HG03095 (cell line): ENCODE data around the gene C16orf89.
A peak's percentile ranks its signal among the peaks of the same experiment; 100 is the strongest.
"Not testable (repeated sequence)": the region's sequence is repeated elsewhere in the genome, so short reads cannot be mapped to it uniquely, and the experiment has no call there.

Experiments
- ATAC-seq: cut with Tn5 transposase; IDR thresholded peaks from one replicate; pipeline ENCODE4 v1.9.1; 2021; ENCODE audit warnings: moderate library complexity; ENCODE audit not compliant: unreplicated experiment

Gene C16orf89, protein sequence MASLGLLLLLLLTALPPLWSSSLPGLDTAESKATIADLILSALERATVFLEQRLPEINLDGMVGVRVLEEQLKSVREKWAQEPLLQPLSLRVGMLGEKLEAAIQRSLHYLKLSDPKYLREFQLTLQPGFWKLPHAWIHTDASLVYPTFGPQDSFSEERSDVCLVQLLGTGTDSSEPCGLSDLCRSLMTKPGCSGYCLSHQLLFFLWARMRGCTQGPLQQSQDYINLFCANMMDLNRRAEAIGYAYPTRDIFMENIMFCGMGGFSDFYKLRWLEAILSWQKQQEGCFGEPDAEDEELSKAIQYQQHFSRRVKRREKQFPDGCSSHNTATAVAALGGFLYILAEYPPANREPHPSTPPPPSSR

DNA sequence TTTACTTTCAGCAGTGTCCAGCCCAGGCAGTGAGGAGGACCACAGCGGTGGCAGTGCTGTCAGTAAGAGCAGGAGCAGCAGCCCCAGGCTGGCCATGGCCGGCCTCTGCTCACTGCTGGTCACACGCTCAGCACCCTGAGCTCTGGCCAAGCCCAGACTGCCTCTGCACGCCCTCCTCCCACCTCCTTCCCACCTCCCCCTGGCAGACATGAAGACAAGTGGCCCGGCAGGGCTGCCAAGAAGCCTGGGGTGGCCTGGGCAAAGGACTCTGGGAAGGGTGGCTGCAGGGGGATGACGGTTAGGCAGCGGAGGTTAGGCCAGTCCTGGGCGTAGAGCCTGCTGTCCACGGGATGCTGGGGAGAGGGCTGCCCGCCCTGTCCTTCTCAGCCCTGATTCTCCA lies at the start of gene C16orf89:
Gene C16orf89 (minus strand): TSS at position 144 of the 400 bp plus-strand sequence. CDS start 48 bp downstream, at position 96.
- no peak for ATAC-seq

DNA sequence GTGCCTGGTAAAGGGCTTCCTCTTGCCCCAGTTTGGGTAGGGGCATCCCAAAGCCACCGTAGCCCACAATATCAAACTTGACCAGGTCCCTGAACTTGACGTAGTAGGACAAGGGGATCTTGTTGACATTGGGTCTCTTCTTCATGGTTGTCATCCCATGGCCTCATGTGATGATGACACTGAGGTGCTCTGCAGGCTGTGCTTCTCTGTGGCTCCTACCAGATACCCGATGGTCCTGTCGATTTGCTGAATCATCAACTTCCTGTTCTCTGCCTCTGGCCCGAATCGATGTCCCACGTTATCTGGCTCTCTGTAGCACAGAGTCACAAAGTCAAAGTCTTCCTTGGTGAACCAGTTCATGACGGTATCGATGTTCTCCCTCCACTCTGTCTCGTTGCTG lies 45.2 kb upstream of the C16orf89 start:
- not testable (repeated sequence) for ATAC-seq

DNA sequence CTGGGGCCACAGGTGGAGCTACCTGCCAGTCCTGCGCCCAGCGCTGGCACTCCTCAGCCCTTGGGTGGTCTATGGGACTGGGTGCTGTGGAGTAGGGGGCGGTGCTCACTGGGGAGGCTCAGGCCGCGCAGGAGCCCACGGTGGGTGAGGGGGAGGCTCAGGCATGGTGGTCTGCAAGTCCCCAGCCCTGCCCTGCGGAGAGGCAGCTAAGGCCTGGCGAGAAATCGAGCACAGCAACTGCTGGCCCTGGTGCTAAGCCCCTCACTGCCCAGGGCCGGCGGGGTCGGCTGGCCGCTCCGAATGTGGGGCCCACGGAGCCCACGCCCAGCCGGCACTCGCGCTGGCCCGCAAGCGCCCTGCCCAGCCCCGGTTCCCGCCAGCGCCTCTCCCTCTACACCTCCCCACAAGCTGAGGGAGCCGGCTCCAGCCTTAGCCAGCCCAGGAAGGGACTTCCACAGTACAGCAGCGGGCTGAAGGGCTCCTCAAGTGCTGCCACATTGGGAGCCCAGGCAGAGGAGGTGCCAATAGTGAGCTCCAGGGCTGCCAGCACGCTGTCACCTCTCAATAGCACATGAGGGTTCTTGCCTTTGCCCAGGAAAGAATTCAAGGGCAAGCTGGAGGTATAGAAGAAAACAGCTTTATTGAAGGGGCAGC lies 42.9 kb upstream of the C16orf89 start:
- ATAC-seq: no peak

DNA sequence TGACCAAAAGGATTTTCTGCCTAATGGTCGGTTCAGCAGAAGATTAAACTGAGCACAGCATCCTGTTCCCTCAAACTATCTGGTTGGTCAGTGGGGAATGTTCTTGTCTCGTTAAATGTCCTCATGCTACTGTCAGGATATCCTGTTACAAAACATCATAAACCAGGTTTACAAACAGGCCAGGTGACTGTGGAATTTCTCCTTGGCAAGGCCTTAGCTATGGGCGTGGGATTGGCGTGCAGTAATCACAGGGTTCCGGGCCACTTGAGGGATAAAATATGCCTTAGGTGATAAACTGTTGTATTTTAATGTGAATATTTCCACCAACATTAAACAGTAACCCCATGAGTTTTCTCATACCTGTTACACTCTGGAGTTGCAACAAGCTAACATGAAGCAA lies 39.3 kb upstream of the C16orf89 start:
- ATAC-seq: not testable (repeated sequence)

DNA sequence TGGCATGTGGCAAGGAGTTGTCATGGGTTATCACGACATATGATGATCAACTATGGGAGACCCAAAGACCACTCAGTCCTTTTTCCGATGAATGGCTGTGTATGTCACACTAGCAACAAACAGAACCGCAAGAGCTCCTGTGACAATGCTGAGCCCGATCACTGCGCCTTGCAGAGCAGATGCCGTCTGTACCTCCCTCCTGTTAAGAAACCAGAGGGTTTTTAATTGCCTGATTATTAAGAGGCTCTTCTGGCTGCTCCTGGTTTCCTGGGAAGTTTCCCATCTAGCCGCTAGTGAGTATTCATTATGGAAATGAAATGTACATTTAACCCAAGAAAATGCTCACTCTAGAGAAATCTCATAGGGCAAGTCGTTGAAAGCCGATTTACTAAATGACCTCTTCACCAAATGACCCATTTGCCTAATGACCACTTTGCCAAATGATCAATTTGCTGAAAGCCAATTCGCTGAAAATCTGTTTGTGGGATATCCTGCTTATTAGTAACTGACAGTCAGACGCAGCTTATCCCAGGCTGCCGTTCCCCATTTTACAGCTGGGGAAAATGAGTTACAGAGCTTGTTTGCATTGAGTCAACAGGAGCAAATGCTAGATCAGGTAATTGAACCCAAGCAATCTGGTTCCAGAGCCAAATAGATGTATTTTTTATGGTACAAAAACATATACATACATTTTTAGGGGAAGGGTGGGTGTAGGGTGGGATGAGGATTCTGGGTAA lies 37.7 kb upstream of the C16orf89 start:
- ATAC-seq: not testable (repeated sequence)

DNA sequence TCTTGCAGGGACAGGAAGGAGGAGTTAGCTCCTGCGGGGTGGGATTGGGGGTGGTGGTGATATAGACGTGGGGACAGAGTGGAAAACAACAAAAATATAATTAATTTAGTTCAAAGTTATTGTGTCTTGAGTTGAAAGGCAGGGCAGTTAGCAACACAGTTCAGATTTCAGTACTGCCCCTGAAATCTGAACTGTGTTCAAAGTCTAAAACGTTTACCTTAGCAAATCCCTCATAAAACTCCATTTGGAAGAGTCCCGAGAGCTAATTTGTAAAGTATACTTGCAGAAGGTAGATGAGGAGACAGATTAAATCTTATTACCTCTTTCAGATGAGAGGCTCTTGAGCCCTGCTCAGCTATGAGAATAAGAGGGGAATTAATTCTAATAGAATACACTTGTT lies 33.4 kb upstream of the C16orf89 start:
- ATAC-seq: not testable (repeated sequence)

DNA sequence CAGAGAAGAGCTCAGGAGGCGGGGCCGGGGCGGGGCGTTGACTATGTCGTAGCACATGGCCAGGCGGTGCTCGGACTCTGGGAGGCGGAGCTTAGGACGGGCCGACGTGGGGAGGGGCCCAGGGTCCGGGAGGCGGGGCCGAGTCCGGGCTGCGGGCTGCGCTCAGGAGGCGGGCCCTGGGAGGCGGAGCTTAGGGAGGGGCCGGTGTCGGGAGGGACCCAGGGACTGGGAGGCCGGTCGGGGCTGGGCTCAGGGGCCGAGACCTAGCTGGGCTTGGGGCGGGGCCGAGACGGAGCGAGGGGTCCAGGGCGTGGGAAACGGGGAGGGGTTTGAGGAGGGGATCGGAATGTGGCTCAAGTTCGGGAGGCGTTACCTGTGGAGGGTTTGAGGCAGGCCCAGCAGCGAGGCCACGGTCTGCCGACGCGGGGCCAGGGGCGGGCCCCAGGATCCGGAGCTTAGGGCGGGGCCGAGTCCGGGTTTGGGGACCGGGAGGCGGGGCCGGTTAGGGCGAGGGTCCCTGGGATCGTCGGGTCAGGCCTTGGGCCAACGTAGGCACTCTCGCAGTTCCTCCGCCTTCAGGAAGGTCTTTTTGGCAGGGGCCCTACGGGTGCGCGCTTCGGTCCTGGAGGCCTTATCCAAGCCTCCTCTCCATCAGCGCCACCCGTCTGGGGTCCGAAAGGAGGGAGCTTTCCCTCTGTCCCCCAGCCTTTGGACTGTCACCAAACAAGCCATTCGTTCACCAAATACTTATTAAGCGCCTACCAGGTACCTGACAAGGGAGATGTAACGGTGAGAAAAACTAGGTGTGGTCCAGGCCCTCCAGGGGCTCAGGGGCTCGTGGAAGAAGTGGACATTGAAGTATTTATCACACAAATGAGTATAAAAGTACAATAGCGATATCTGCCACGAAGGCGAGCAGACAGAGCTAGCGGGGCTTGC lies 32.7 kb upstream of the C16orf89 start:
- peak; percentile 50 for ATAC-seq

DNA sequence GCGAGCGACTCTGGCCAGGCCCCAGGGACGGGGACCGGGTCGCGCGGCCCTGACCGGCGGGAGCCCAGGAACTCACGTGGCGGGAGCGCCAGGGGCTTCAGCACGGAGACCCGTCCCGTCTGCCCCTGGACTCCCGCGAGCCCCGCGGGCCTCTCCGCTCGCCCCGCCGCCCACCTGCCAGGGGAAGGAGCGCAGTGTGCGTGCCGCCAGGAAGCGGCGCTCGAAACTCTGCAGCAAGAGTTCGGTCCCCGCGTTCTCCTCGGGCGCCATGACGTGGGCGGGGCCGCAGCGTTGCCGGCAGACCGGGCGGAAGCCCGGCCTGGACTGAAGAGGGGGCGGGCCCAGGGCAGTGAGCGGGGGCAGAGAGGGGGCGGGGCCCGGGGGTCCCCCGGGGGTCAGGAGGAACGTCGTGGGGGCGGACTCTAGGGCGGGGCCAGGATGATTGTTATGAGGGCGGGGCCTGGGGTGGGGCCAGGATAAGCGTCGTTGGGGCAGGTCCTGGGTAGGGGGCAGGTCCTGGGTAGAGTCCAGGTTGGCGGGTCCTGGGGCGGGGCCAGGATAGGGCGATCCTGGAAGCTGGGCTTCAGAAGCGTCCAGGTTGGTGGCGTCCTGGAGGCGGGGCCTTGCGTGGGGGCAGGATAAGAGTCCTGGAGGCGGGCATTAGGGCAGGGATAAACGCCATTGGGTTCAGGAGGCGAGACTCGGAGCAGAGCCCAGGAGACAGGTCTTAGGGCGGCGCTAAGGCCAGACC lies 31.9 kb upstream of the C16orf89 start, which contains the start of gene EEF2KMT:
Gene EEF2KMT (minus strand): TSS at position 326 of the 751 bp plus-strand sequence. CDS start 56 bp downstream, at position 270.
- ATAC-seq: peak; percentile 96

DNA sequence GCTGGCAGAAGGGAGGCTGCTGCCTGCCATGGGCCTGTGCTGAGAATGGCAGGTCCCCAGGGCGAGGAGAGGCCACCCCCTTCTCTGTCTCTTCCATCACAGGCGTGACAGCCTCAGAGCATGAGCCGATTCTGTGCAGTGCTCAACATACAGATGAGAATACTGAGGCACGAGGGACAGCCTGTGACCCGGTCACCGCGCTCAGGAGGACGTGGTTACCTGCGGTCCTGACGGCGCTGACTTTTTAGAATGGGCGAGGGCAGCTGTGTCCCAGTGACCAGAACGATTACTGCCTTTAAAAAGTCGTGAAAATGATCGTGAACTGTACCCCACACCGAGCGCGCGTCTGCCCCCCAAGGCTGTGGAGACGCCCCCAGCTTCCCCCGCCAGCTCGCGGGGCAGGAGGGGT lies 31.3 kb upstream of the C16orf89 start:
- ATAC-seq: not testable (repeated sequence)

DNA sequence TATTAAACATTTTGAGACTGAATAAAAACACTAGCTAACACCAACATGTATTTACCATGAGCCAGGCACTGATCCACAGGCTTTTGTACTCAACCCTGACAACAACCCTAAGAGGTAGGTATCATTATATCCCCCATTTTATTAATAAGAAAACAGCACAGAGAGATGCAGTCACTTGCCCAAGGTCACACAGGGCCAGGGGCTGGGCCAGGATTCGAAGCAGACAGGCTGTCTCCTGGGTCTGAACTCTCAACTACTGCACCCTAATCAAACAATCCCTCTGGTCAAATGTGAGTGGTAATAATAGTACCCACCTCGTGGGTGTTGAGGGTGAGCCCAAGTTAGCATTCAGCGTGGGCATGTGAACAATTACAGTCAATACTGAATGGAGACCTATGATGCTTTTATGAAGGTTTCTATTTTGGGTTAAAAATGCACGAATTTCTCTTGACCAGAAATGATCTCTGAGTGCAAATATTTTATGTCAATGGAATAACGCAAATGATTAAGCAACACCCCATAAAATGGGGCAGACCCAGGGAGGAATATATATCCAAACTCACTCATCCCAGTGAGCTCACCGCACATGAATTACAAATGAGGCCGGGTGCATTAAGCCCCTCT lies 30.8 kb upstream of the C16orf89 start:
- ATAC-seq: not testable (repeated sequence)

DNA sequence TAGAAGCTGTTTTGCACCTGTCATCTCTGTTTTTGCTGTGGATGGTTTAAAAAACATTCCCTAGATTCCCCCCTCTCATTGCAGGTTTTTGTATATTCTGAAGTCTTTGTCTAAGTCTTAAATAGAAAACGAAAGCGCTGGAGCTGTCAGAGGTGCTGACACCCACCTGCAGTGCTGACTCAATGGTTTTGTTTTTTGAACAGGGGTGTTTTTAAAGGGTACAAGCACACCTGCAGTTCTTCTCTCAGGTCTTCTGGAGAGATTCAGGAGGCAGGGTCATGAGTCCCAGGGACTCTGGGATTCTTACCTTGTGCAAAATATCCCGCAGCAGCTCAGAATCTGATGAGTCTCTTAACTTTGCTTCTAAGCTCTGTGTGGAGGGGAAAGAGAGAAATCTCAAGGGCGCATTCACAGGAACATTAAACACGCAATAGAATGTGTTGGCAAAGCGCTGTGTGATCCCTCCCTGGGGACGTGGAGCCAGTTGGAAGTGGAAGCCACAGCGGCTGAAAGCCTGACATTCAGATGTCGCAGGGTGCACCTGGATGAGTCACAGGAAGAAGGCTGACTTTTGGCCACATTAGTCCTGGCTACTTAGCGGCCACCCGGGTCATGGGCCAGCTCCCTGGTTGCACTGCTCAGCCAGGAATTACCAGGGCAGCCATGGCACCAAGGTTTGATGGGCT lies 29.5 kb upstream of the C16orf89 start:
- not testable (repeated sequence) for ATAC-seq

DNA sequence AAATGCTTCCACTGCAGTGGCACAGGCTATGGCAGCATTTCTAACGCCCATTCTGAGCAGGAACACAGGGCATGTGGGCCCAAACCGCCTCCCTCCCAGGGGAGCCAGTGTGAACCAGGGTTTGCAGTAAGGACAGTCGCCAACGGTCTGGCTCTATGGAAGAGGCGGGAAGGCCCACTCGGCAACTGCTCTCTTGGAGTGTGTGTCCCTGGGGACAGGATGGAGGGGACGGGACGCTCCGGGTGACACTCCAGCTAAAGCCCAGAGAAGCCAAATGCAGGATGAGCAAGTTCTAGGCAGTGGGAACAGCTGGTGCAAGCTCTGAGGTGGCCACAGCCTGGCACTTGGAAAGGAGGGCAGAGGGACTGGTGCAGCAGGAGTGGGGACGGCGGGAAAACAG lies 28.0 kb upstream of the C16orf89 start:
- ATAC-seq: not testable (repeated sequence)

DNA sequence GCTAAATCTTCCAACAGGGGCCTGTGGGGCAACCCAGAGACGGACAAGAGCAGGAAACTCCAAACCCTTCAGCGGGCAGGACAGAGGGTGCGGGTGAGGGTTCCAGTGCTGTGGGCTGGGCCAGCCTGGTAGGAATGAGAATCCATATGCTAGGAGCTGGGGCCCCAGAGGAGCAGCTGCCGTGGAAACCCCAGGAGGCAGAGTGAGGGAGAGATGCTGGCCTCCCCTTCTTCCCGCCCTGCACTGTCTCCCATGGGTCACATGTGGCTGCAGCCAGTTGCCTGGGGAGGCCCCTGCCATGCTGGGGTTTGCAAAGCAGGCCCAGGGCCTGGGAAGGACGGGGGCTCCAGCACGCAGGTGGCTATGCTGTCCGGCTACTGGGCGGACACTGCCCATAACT lies 27.3 kb upstream of the C16orf89 start:
- ATAC-seq: not testable (repeated sequence)

DNA sequence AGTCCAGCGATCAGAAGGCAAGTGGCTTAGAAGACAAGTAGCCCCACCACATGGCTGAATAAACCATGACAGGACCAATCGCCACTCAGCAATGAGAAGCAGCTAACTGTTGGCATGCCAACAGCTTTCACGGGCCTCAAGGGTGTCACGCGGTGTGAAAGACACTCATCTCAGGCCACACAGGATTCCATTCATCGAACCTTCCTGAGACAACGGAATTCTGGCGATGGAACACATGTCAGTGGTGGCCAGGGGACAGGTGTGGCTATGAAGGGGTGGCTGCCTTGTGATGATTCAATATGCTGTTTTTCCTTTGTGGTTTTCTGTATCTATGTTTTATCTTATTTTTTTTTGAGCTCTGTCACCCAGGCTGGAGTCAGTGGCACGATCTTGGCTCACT lies 24.8 kb upstream of the C16orf89 start:
- ATAC-seq: not testable (repeated sequence)

DNA sequence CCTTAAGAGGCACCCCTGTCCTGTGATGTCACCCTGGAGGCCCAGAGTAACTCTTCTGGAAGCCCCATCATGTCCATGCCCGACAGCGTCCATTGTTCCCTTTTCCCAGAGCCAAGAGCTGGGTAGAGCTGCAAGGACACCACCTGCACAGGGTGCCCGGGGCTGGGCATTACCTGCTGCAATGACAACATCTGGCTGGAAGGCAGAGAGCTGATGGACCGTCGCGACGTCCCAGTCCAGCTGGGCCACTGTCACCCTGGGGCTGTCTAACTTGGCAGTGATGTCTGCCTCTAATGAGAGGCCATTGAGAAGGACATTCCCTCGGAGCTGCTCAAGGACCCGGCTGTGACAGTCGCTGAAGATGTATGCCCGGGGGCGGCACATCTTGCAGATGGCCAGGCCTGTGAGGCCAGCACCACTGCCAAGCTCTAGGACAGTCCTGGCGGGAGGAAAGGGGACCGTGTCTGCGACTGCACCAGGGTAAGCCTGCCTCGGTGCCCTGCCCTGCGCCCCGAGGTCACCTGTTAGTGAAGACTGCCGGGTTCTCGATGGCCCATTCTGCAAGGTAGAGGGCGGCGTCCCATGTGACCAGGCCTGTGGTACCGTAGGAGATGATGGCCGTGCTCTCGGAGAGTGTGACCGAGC lies 24.3 kb upstream of the C16orf89 start:
- not testable (repeated sequence) for ATAC-seq

DNA sequence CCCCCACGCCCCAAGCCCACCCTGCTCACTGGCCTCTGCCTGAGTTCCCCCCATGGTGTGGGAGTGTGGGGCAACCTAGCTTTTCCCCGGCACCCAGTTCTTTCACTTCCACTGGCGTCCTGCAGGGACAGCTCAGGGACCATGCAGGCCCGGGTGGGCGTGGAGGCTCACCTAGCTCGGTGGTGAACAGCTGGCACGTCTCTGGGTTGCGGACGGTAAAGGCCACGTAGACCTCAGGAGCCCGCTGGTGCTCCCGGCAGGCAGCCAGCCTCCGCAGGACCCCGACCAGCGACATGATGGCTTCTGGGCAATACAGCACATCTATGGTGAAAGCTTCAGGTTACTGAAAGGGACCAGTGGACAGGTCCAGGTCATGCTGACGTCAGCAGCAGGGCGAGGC lies 23.2 kb upstream of the C16orf89 start:
- not testable (repeated sequence) for ATAC-seq

DNA sequence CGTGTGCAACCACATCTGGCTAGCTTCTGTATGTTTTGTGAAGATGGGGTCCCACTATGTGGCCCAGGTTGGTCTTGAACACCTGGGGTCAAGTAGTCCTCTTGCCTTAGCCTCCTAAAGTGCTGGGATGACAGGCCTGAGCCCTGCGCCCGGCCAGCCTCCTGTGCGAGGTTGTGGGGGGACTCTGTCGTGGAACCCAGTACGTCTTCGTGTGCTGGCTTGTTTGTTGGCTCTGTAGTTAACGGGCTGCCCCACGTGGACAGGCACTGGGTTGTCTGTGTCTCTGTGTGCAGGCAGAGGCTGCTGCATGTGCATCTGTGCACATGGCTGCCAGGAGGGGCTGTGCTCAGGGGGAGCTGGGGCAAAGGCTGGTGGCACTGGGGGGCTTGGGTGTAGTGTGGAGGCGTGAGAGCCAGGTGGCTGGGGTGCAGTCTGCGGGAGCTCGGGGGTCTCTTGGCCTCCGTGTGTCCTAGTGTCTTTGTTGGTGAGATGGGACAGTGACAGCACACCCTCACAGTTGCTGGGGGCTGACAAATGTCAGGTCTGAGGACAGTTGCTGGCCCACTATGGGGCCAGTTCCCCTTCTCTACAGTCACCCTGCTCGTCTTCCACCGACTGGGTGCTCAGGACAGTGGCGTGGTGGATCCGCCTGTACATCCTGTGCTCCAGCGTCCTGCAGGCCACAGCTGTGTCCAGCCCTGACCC lies 22.5 kb upstream of the C16orf89 start:
- not testable (repeated sequence) for ATAC-seq
